ENCODE results near the gene GABRB2. TPM values are rescaled to one million over a fixed set of nuclear protein-coding genes. Genes with fewer than 3 reads are reported as not detected.
"Not testable (repeated sequence)": the region's sequence is repeated elsewhere in the genome, so short reads cannot be mapped to it uniquely, and the experiment has no call there.

Gene GABRB2
- polyA plus RNA-seq, 4 donors, result 1.2 to 1.8 (median 1.7) TPM

DNA sequence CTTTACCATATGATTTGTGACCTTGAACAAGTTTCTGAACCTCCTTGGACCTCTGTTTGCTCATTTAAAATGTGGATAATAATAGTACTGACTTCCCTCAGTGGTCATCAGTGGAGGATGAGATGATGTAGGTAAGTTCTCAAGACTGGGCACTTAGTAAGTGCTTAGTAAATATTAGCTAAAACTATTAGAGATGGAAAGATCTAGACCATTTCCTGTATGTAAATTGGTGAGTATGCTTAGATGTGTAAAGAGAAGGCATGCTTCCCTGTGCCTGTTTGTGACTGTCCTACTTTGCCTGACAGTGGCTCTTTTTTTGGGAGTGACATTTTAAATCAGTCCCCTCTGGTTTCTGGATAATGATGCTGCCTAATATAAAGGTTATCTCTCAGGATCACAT is 288.1 kb downstream of the GABRB2 start:
- no peak for DNase-seq (ENCODE audit: low read depth in 4 of 4, low spot score in 2 of 4)

DNA sequence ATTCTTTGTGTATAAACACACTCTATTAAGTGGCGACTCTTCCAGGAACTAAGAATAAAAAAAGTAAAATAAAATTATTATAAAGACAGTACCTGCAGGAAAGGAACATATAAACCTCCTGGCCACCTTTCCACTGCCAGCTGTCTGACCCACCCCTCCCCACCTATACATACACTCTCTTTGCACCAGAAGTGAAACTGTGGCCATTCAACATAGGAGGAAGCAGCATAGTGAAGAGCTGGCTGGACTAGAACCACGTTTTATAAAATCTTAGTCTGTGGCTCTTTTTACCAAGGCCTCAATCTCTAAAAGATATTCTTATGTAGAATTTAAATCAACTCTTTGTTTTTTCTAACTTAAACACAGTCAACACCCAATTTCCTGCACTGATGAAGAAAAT is 289.6 kb downstream of the GABRB2 start:
- DNase-seq (ENCODE audit: low read depth in 4 of 4, low spot score in 2 of 4), result no peak

DNA sequence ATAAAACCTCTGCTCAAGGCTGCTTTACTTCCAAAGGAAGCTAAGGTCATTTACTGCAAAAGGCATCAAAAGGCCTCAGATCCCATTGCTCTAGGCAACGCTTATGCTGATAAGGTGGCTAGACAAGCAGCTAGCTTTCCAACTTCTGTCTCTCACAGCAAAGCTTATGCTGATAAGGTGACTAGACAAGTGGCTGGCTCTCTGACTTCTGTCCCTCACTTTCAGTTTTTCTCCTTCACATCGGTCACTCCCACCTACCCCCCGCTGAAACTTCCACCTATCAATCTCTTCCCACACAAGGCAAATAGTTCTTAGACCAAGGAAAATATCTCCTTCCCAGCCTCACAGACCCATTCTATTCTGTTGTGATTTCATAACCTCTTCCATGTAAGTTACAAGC is 293.6 kb downstream of the GABRB2 start:
- not testable (repeated sequence) for DNase-seq (ENCODE audit: low read depth in 4 of 4, low spot score in 2 of 4)

DNA sequence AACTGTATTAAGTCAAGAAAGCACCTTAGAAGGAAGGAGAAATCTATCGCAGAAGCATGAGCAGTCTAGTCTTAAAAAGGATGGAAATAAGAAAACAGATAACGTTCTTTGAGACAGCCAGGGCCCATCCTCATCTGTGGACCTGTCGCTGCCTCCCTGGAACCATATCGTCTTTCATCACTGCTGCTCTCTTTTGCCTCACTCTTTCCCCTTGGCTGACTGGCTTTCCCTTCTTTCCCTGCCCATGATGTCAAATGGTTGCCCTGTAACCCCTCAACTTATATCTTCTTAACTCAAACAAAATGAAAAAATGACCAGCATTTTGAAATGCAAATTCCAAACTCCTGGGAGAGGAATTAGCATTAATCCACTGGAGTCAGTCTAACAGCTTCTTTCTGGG is 299.8 kb downstream of the GABRB2 start:
- DNase-seq (ENCODE audit: low read depth in 4 of 4, low spot score in 2 of 4), result no peak

DNA sequence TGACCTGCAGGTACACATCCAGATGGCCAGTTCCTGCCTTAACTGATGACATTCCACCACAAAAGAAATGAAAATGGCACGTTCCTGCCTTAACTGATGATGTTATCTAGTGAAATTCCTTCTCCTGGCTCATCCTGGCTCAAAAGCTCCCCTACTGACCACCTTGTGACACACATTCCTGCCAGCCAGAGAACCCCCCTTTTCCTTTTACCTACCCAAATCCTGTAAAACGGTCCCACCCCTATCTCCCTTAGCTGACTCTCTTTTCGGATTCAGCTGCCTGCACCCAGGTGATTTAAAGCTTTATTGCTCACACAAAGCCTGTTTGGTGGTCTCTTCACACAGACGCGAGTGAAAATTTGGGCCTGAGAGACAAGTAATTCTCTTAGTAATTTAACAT is 300.7 kb downstream of the GABRB2 start:
- DNase-seq (ENCODE audit: low read depth in 4 of 4, low spot score in 2 of 4), result not testable (repeated sequence)

Other genes with a start within 250 kb of the GABRB2 start
- gene GABRA6, start 139.0 kb upstream of the GABRB2 start, polyA plus RNA-seq (ENCODE audit: insufficient read length in 4 of 4), result under 1 TPM in 1 of 4 donors, not detected in 3; 0.19 TPM

Measured in left renal cortex interstitium (tissue), 4 donors.